Measurements from ENCODE around the gene SH3BGRL3.

SH3BGRL3 gene

DNA sequence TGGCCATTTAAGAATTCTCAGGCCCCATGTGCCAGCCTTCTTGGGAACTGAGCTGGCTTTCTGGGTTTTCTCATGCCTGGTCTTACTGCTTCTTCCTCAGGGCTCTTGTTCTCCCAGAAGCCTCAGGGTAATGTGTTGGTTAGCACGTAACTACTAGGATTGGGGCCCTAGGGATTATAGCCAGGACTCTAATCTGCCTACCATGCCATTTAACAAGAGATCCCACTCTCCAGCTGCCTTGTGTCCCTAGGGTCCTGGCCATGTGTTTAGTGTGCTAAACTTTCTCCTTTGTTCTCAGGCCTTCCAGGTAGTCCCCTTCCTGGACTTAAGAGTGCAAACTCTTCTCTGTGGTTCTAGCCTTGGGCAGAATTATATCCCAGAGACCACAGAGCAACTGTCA lies 2.2 kb upstream of the SH3BGRL3 start:
- no peak for DNase-seq (ENCODE audit: low read depth)

DNA sequence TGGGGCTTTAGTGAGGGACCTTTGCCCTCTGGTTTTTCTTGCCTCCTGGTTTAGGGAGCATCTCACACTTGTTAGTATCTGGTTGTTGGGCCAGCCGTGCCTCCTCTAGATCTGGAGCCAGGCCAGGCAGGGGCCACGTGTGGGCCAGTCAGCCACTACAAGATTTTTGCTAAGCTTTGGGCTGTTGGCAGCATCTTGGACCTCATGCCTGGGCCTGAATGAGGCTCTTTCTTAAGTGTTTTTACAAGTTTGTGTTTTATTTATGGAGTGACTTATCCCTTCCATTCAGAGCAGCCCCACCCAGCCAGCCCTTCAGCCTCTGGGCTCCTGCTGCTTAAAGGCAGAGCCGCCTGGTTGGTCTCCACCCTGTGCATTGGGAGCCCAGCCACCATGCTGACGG lies 1.6 kb upstream of the SH3BGRL3 start:
- DNase-seq (ENCODE audit: low read depth): no peak

DNA sequence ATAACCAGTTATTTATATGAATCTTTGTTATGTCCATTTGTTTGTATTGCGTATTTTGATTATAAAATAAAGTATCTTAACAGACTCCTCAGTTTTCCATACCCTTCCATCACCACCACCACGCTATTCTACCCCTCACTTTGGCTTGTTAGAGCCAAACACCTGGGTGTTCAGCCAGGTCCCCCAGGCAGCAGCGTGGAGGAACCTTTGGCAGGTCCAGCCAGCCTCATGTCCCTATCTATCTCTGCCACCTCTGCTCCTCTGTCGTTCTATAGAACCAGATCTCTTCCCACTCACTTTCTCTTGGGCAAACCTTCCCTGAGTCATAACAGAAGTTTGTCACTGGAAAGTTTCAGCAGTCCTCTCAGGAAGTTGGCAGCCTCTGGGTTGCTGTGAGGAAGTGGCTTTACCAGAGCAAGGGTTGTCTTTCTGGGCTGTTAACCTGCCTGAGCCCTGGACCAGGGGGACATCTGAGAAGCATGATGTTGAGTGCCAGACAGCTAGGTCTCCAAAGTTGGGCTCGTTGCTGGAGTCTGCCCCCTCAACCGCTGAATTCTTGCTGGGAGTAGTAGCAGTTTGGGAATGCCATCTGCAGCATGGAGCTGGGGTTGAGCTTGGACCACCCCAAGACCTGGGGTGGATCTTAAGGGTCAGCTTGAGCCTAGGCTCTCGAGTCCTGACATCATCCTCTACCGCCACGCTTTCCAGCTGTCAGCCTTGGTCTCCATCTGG lies 996 bp upstream of the SH3BGRL3 start:
- peak; percentile 47 for DNase-seq (ENCODE audit: low read depth)

DNA sequence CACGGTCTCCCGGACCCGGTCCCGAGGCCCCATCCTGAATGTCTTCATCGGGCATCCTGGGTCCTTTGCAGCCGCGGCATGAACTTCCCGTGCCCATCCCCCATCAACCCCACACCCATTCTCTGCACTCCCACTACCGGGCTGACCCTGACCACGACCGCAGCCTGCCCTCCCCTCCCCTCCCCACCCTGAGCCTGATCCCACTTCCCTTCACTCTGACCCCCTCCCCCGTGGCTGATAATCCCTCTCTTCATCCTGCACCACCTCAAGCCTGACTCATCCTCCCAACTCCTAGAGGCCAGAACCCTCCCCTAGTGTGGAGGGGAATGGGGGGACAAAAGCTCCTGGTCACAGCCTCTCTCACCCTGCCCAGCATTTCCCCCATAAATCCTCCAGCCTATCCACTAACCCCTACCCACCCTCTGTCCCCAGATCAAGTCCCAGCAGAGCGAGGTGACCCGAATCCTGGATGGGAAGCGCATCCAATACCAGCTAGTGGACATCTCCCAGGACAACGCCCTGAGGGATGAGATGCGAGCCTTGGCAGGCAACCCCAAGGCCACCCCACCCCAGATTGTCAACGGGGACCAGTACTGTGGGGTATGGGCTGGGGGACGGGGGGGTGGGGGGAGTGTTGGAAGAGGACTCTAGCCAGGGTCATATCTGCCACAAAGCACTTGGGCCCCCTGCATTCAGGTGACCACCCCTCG lies 602 bp downstream of the SH3BGRL3 start:
- no peak for DNase-seq (ENCODE audit: low read depth)

DNA sequence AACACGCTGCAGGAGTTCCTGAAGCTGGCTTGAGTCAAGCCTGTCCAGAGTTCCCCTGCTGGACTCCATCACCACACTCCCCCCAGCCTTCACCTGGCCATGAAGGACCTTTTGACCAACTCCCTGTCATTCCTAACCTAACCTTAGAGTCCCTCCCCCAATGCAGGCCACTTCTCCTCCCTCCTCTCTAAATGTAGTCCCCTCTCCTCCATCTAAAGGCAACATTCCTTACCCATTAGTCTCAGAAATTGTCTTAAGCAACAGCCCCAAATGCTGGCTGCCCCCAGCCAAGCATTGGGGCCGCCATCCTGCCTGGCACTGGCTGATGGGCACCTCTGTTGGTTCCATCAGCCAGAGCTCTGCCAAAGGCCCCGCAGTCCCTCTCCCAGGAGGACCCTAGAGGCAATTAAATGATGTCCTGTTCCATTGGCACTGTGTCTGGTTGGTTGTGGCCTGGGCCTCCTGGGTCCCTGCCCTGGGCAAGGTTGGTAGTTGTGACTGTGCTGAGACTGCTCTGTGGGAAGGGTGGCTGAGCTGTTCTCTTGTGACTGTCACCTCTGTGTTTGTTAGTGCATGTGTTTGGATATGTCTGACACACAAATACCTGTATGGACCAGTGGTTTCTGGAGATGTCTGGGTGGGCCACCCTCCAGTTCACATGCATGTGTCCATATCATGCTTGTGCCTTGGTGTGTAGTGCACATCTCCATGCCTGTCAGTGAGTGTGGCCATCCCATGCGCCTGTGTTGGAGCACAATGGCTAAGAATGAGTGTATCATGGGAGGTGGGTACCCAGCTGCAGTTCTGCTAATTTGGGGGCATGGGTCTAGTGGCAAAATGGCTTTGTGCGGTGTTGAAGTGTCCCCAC lies 1.4 kb downstream of the SH3BGRL3 start:
- DNase-seq (ENCODE audit: low read depth): no peak

DNA sequence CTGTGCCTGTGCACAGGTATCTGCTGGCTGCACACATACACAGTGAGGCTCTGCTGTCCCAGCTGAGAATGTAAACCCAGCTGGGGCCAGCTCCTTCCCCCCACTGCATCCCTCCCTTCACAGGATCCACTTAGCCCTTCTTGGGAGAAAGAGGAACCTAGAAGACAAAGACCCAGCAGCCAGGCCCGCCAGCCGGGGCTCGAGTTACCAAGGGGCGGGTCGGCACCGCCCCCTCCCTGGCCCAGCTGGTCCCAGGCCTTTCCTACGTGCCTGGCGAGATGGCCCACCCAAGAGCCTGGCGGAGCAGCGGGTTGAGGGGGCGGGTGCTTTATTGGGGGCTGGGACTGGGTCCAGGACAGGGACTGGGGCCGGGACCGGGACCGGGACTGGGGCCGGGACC lies 2.1 kb downstream of the SH3BGRL3 start:
- DNase-seq (ENCODE audit: low read depth): no peak

DNA sequence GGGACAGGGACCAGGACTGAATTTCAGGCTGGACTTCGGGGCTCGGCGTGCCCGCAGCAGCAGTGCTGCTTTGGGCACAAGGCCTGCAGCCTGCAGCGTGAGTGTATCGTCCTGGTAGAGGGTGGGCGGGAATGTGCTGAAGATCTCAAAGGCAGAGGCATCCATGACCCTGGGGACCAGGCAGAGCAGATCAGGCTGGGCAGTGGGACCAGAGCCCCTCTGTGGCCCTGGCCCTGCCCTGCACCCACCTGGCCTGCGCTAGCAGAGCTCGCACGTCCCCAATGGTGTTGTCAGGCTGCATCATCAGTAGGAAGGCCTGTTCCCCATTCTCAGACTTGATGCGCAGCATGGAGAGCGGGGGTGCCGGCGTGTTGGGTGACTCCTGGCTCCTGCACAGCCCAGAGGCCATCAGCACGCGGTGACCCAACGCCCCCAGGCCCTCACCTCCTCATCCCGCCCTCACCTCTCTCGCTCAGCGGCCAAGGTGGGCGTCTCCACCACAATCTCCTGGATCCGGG lies 2.6 kb downstream of the SH3BGRL3 start:
- no peak for DNase-seq (ENCODE audit: low read depth)

DNA sequence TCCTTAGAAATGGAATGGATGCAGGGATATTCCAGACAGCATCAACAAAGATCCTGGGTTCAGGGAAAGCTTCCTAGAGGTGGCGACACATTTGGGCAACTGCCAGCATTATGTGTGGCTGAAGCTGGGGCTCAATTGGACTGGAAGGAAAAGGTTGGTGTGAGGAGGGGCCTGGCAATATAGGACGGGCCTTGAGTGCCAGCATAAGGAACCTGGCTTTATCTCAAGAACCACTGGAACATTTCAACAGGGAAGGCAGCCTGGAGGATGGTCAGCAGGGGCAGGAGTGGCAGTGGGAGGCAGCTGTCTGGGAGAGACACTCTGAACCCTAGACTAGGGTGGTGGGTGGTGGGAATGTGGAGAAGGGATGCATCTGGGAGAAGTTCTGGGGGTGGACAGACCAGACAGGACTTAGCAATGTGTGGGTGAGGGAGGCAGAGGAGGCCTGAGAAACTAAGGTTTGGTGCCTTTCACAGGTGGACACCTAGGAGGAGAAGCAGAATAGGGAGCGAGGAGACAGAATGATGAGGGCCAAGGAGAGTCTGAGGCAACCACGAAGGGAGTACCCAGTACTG lies 3.5 kb downstream of the SH3BGRL3 start:
- no peak for DNase-seq (ENCODE audit: low read depth)

DNA sequence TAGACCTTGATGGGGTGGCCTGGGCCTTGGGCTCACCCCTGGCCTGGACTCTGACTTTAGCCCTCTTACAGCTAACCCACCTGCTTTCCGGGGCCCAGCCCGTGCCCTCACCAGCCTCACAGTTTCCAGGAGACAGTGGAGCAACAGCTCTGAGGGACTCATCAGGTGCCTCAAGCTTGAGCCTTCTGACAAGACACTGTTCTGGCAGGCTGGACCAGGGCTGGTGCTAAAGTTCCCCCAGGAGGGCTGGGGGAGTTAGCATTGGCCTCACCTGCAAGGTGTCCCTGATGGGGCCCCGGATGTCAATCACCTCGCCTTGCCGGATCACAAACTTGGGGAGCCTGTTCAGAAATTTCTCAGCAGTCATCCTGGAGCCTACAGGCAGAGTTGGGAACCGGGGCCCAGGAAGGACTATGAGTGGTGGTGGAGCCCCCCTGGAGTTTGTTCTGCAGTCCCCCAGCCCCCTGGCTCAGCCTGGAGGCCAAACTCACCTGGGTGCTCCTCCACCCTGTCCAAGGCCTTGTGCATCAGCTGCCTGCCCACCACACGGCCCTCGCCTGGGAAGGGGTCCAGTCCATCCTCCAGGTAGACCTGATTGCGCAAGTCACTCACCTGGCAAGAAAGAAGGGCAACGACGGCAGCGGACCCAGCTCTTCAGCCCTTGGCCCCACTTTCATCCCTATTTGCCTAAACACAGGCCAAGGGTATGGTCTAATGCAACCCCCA lies 4.1 kb downstream of the SH3BGRL3 start:
- no peak for DNase-seq (ENCODE audit: low read depth)

DNA sequence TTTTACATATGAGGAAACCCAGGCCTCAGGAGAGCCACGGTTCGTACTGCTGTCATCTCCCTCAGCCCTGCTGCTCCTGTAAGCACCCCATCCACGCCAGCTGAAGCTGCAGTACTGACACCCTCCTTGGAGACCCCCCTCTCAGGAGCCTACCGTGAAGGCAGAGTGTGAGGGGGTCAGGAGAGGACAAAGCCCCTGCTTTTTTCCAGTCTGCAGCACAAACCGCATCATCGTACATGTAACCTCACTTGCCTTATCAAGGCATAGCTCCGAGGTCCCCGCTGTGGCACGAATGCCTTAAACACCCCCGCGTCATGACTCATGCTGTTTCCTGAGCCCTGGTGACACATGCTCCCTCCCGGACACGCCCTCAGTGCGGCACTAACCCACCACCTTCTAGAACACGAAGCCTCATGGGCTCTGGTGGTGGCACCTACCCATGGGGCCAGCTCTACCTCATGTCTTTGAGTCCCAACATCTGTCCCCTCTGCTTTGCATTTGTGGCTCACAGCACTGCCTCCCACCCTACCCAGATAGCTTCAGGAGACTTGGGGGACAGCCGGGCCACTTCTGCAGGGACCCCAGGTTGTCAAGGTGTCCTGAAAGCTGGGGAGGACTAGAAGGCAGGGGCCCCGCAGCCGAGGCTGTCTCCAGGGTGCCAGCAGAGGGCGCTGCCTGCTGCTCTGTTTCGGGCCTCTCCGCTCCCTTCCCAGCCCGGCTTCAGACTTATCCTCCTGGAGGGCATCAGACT lies 4.9 kb downstream of the SH3BGRL3 start:
- DNase-seq (ENCODE audit: low read depth): peak; percentile 99

DNA sequence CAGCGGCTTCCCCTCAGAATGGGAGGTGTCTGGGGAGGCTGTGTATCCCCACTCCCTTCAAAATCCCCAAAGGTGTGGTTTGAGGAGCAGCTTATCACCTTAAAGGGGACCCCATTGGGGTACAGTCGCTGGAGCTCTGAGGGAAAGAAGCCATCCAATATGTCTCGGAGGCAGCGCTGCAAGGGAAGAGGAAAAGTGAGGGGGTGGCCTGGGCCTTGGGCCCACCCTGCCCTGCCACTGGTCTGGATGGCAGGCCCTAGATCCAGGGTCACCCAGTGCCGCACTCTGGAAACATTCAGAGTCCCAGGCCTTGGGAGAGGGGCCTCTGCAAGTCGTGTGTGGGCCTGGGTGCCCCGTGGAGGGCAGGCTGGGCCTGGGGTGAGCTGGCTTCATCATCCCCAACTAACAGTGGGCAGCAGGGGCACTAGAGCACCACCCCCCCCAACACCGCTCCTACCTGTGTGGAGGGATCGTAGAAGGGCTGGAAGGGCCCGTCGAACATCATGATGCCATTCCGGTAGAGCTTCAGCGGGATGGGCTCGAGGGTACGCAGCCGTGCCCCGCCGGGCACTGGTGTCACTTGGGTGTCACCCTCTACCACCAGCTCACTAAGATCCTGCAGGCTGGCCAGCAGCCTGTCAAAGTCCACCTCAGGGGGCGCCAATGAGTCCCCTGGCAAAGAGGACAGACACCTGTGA lies 5.6 kb downstream of the SH3BGRL3 start:
- no peak for DNase-seq (ENCODE audit: low read depth)

DNA sequence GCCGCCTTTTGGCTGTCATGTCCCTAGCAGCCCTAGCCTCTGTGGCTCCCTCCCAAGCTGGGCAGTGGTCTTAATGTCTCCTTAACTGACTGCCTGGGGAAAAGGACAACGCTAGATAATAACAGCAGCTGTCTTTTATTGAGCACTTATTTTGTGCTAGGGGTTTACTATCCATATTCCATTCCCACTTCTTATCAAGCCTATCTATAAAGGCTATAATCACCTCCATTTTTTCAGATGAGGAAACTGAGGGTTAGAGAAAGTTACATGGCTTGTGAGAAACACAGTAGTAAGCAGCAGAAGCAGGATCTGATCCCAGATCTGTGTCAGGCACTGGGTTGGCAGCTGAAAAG lies 6.2 kb downstream of the SH3BGRL3 start:
- no peak for DNase-seq (ENCODE audit: low read depth)

DNA sequence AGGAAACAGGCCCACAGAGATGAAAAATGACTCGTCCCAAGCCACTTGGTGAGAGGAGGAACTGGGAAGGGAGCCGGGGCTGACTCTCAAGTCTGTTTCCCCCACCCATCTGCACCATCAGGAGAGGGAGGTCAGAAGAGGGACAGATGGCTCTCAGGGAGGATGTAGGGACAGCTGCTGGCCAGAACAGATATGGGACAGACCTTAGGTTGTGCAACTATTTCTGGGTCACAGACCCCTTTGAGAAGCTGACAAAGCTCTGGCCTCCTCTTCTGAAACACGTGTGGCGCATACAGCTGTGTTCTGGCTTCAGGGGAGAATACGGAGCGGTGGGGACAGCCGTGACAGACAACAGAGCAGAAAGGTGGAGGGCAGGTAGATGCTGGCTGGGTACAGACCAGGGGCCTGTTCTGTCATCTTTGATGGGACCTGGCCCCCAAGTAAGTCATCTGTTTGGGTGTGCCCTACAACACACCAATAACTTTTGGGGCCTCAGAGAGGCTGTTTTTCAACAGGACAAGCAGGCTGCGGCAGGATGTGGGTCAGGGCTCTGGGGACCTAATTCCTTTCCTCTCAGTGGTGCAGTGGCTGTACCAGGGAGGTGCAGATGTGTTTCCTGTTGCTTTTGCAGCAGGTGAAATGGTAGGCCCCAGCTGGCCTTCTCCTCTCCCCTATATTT lies 7.3 kb downstream of the SH3BGRL3 start:
- no peak for DNase-seq (ENCODE audit: low read depth)

DNA sequence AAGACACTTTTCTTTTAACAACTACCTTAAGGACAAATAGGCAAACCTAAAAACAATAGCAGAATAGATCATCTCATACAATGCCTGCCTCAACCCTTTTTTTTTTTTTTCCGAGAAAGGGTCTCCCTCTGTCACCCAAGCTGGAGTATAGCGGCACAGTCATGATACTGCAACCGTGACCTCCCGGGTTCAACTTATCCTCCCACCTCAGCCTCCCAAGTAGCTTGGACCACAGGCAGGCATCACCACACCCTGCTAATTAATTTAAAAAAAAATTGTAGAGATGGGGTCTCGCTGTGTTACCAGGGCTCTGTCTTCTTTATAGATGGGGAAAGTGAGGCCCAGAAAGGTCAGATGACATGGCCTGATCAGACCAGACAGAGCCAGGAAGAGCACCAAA lies 7.9 kb downstream of the SH3BGRL3 start:
- DNase-seq (ENCODE audit: low read depth): no peak

DNA sequence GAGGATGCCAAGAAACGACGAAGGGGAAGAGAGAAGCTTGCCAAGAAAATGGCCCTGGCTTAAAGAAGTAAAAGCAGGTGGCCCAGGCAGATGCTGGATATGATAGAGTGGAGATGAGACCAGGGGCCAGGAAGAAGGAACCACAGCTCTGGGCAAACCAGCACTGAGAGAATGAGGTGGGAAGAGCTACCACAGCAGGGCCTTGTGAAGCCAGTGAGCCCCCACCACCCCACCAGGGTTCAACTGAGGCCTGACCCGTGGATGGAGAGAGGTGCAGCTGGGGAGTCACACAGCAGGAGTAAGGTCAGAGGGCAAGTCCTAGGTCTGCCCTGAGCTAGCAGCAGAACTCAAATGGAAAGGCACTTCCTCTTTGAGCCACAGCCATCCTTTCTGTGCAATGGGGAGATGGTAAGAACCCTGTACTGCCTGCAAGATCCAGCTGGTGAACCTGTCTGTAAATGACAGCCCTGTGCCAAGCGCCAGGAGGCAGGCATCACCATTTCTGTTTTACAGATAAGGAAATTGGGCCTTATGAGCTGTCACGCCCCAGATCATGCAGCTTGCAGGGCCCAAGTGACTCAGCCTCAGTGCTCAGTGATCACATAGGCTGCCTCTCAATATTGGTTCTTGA lies 8.5 kb downstream of the SH3BGRL3 start:
- peak; percentile 66 for DNase-seq (ENCODE audit: low read depth)

DNA sequence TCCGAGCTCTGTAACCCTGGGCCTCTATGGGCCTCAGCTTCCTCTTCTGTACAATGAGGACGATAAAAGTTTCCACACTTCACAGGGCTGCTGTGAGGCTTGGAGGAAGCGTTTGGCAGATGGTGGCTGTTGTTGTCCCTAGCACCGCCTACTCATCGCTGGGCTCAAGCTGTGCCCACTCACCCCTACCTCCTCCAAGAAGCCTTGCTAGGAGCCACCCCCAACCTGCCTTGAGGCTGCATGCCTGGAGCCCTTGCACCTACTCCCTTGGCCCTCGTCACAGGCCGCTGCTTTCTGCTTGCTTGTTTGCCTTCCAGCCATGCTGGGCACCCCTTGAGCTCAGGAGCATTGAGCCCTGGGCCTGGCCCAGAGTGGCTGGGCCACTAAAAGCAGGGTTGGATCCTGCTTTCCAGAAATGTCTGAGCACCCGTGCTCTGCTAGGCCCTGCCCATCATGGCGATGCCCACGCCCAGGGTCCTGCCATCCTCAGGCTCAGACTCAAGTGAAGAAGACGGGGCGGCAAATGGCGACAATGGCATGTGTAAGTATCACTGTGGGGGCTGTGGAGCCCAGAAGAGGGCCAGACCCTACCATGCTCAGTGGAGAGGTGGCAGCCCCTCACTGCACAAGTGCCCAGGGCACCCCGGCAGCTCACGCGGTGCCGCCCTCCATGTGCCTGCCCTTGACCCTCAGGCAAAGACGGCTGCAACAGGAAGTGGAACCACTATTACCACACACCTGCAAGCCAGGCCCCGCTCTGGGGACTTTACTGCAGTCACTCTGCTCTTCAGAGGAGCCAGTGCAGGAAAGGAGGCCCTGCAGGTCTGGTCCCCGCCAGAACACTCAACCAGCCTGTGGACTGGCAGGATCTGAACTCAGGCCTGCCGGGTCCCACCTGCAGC lies 9.5 kb downstream of the SH3BGRL3 start:
- DNase-seq (ENCODE audit: low read depth): no peak

DNA sequence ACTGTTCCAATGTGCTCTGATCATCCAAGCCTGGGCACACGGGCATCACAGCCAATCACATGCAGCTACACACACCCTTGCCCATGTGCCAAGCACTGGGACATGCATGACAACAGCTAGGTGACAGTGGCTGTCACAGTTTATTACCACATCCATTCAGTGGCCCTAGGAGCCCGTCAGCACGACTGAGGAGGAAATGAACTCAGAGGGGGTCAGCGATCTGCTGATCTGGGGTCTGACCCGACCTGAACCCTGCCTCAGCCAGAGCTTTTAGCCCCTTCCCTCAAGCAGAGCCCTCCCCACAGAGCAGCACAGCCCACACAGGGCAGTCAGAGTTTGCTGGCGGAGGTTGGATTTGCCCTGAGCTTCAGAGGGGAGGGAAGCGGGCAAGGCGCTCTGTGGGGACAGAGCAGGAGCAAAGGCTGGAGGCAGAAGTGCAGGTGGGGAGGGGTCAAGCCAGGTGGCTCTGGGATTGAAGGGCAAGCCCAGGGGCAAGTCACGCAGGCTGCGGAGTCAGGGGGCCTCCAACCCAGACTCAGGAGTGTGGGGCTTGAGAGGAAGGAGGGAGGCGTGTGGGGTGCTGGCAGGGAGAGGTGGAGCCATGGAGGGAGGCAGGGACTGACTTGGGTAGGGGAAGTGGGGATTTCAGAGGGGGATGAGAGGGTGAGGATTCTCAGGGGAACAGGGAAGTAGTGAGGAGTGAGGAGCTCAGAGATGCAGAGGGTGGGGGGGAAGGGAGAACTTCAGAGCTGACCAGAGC lies 10.4 kb downstream of the SH3BGRL3 start:
- DNase-seq (ENCODE audit: low read depth): no peak
